PC-3 (cell line): ENCODE results near the gene KCNH4. TPM values are rescaled to one million over a fixed set of nuclear protein-coding genes. Genes with fewer than 3 reads are reported as not detected.

Source experiments
- ATAC-seq: fragments of 200-7000 bp; cut with Tn5 transposase; 2 replicates; pipeline ENCODE4 v1.9.1; 2020; ENCODE audit warnings: mild to moderate bottlenecking, moderate library complexity
- BruUV-seq: library from RNA; stranded (reverse); fragments of 400-500 nt; replicated peaks from 2 replicates; lab custom pipeline; 2021; lab: Mats Ljungman, UMichigan
- CTCF ChIA-PET: fragments of 300-600 bp; sonication (Branson Sonifier 250); formaldehyde crosslinking; loops from one replicate; lab custom pipeline; 2022; ENCODE audit warnings: antibody characterized with exemption; lab: Charles Lee
- POLR2A ChIA-PET: fragments of 300-600 bp; sonication (Branson Sonifier 250); formaldehyde crosslinking; loops from one replicate; lab custom pipeline; 2022; ENCODE audit warnings: antibody characterized with exemption; ENCODE audit not compliant: unreplicated experiment; lab: Charles Lee
- DNase-seq: peaks from one replicate; pipeline ENCODE4 v3.0.0-alpha.2; 2015
- H2AFZ ChIP-seq: fragments of 300-600 bp; sonication (generic); 2 replicates; pipeline ENCODE4 v1.6.0; 2016; ENCODE audit warnings: antibody characterized with exemption, low read length
- H3F3A ChIP-seq: fragments of 300-600 bp; sonication (generic); one replicate; pipeline ENCODE4 v1.6.0; 2017; ENCODE audit warnings: antibody characterized with exemption, low read length, control low read depth, mild to moderate bottlenecking; ENCODE audit not compliant: unreplicated experiment
- H3K27ac ChIP-seq: fragments of 300-600 bp; sonication (generic); 2 replicates; pipeline ENCODE4 v1.5.1; 2016; ENCODE audit warnings: mild to moderate bottlenecking, low read length
- H3K27me3 ChIP-seq: fragments of 300-600 bp; sonication (generic); 2 replicates; pipeline ENCODE4 v1.6.1; 2016; ENCODE audit warnings: low read length, mixed read lengths
- H3K36me3 ChIP-seq: fragments of 300-600 bp; sonication (generic); 2 replicates; pipeline ENCODE4 v1.6.1; 2016; ENCODE audit warnings: low read depth, mixed run types, low read length, mixed read lengths
- H3K4me1 ChIP-seq: fragments of 300-600 bp; sonication (generic); 2 replicates; pipeline ENCODE4 v1.5.1; 2016; ENCODE audit warnings: low read length; ENCODE audit not compliant: insufficient read depth
- H3K4me2 ChIP-seq: fragments of 300-600 bp; sonication (generic); 2 replicates; pipeline ENCODE4 v1.6.0; 2016; ENCODE audit warnings: low read length
- H3K4me3 ChIP-seq: fragments of 300-600 bp; sonication (generic); 2 replicates; pipeline ENCODE4 v1.5.1; 2016; ENCODE audit warnings: mild to moderate bottlenecking, low read length, mixed read lengths
- H3K79me2 ChIP-seq: fragments of 300-600 bp; sonication (generic); 2 replicates; pipeline ENCODE4 v1.6.1; 2017; ENCODE audit warnings: low read length, mixed read lengths
- H3K9ac ChIP-seq: fragments of 300-600 bp; sonication (generic); 2 replicates; pipeline ENCODE4 v1.6.0; 2016; ENCODE audit warnings: mild to moderate bottlenecking, low read length
- H3K9me2 ChIP-seq: fragments of 300-600 bp; sonication (generic); replicated peaks from 2 replicates; pipeline ENCODE4 v1.6.1; 2016; ENCODE audit warnings: mixed run types, low read length, mixed read lengths
- H3K9me3 ChIP-seq: fragments of 300-600 bp; sonication (generic); 2 replicates; pipeline ENCODE4 v1.6.1; 2016; ENCODE audit warnings: low read length, mixed read lengths
- H4K20me1 ChIP-seq: fragments of 300-600 bp; sonication (generic); 2 replicates; pipeline ENCODE4 v1.6.1; 2016; ENCODE audit warnings: low read length, mixed read lengths
- CTCF ChIP-seq: fragments of 300-600 bp; sonication (generic); conservative IDR thresholded peaks from 2 replicates; pipeline ENCODE4 v1.5.1; 2017; ENCODE audit warnings: antibody characterized with exemption, low read depth, mild to moderate bottlenecking, low read length
- EZH2 ChIP-seq: fragments of 300-600 bp; sonication (generic); IDR thresholded peaks from one replicate; pipeline ENCODE4 v1.6.1; 2017; ENCODE audit warnings: antibody characterized with exemption, mild to moderate bottlenecking, low read length; ENCODE audit not compliant: unreplicated experiment
- EZH2phosphoT487 ChIP-seq: fragments of 300-600 bp; sonication (generic); IDR thresholded peaks from 2 replicates; pipeline ENCODE4 v1.6.1; 2018; ENCODE audit warnings: mild to moderate bottlenecking, antibody characterized with exemption, low read length, borderline replicate concordance
- intact Hi-C: fragments of 100-400 bp; cut with micrococcal nuclease; formaldehyde crosslinking; loops from 2 replicates; pipeline ENCODE4 v1.9.0; 2023
- total RNA-seq: library from RNA; depleted of rRNA; stranded (reverse); fragments of >200 nt; gene quantifications from 2 replicates; pipeline ENCODE4 v1.2.3, GENCODE V29; 2014; rRNA removed

Gene KCNH4
- total RNA-seq, 1 experiment from 2014 or later, result not detected

GRCh38 chr17:42107597-42108576, 73.1 kb downstream of the KCNH4 start:
- ChIA-PET CTCF (no interaction called here), POLR2A (no interaction called here)
- H3K9me2 ChIP-seq, result no peaks in the 10 kb centered on the region
- H3K4me3 ChIP-seq, result no peak overlapping the region
- no peak overlapping the region for H3K9ac ChIP-seq
- no peak for ATAC-seq
- no peaks in the 10 kb centered on the region for H4K20me1 ChIP-seq
- H3K4me2 ChIP-seq, result no peak overlapping the region
- no peaks in the 10 kb centered on the region for H3F3A ChIP-seq
- H3K36me3 ChIP-seq, result no peaks in the 10 kb centered on the region
- H3K27ac ChIP-seq, result no peak overlapping the region
- no TSS peak for BruUV-seq
- no peaks in the 10 kb centered on the region for H3K79me2 ChIP-seq
- TF ChIP-seq EZH2phosphoT487 (no peak), CTCF (no peak), EZH2 (no peak)
- peaks cover 2% of the 10 kb centered on the region; the same call in 1 of the 2 replicates for H3K4me1 ChIP-seq
- intact Hi-C loops, result no loop called here
- H3K9me3 ChIP-seq, result no peaks in the 10 kb centered on the region
- H2AFZ ChIP-seq, result no peak overlapping the region
- no peak for DNase-seq
- H3K27me3 ChIP-seq, result no peaks in the 10 kb centered on the region

DNA sequence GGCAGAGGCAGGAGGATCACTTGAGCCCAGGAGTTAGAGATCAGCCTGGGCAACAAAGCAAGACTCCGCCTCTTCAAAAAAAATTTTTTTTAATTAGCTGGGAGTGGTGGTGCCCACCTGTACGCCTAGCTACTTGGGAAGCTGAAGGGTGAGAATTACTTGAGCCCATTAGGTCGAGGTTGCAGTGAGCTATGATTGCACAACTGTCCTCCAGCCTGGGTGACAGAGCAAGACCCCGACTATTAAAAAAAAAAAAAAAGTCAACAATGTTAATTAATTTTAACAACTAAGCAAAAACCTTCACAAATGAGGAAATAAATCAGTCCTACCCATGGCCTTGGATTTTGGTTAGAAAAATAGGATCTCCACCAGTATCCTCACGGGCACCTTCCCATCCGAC, 73.8 kb downstream of the KCNH4 start:
- ChIA-PET POLR2A (no interaction called here), CTCF (no interaction called here)
- no peak overlapping the region for H3K4me2 ChIP-seq
- no peak for DNase-seq
- BruUV-seq, result no TSS peak
- H4K20me1 ChIP-seq, result no peaks in the 10 kb centered on the region
- H3K36me3 ChIP-seq, result no peaks in the 10 kb centered on the region
- no peak overlapping the region for H3K27ac ChIP-seq
- H3F3A ChIP-seq, result no peaks in the 10 kb centered on the region
- no peak for TF ChIP-seq EZH2
- no peak for TF ChIP-seq CTCF
- no peak for TF ChIP-seq EZH2phosphoT487
- H3K79me2 ChIP-seq, result no peaks in the 10 kb centered on the region
- ATAC-seq, result no peak
- H3K9me3 ChIP-seq, result no peaks in the 10 kb centered on the region
- H3K9me2 ChIP-seq, result no peaks in the 10 kb centered on the region
- peaks cover 3% of the 10 kb centered on the region; the same call in 1 of the 2 replicates for H3K4me1 ChIP-seq
- H2AFZ ChIP-seq, result no peak overlapping the region
- no peak overlapping the region for H3K4me3 ChIP-seq
- no peak overlapping the region for H3K9ac ChIP-seq
- intact Hi-C loops, result no loop called here
- no peaks in the 10 kb centered on the region for H3K27me3 ChIP-seq

Other genes starting within 250 kb of the KCNH4 start
- gene CNP, start 214.3 kb downstream of the KCNH4 start, total RNA-seq, result 75.4 and 91.6 TPM in 2 replicates
- gene DNAJC7, start 163.7 kb downstream of the KCNH4 start, total RNA-seq, result 60.1 and 76.3 TPM in 2 replicates
- 39.4 and 46.6 TPM in 2 replicates for gene NKIRAS2, start 161.1 kb downstream of the KCNH4 start, total RNA-seq
- gene C17orf113, start 130.5 kb downstream of the KCNH4 start, total RNA-seq, result 0.62 and 1.8 TPM in 2 replicates
- gene ZNF385C, start 82.7 kb downstream of the KCNH4 start, total RNA-seq, result 0.04 and 0.17 TPM in 2 replicates
- gene DHX58, start 68.4 kb downstream of the KCNH4 start, total RNA-seq, result not detected in 2 replicates
- gene KAT2A, start 59.8 kb downstream of the KCNH4 start, total RNA-seq, result not detected in 2 replicates
- gene HSPB9, start 58.3 kb downstream of the KCNH4 start, total RNA-seq, result not detected in 2 replicates
- not detected in 2 replicates for gene RAB5C, start 26.2 kb downstream of the KCNH4 start, total RNA-seq
- gene HCRT, start 4.3 kb upstream of the KCNH4 start, total RNA-seq, result not detected in 2 replicates
- gene GHDC, start 13.4 kb upstream of the KCNH4 start, total RNA-seq, result not detected in 2 replicates
- not detected in 2 replicates for gene STAT5B, start 95.2 kb upstream of the KCNH4 start, total RNA-seq
- not detected in 2 replicates for gene STAT5A, start 107.4 kb upstream of the KCNH4 start, total RNA-seq
- gene STAT3, start 207.3 kb upstream of the KCNH4 start, total RNA-seq, result not detected in 2 replicates
- 0.17 TPM in 1 of 2 replicates, not detected in the other for gene CAVIN1, start 242.1 kb upstream of the KCNH4 start, total RNA-seq